Right renal pelvis (tissue), 4 donors: ENCODE measurements around the gene TMEM164. TPM values are rescaled to one million over a fixed set of nuclear protein-coding genes. Genes with fewer than 3 reads are reported as not detected.

Experiments used
- DNase-seq, 4 donors: peaks; one replicate each; pipeline ENCODE4 v3.0.0-alpha.2; 2013; ENCODE audit warnings: low read depth in 4 of 4, low spot score in 3 of 4, missing footprints in 1 of 4
- polyA plus RNA-seq, 4 donors: library from polyadenylated mRNA; unstranded; fragments of 120-200 nt; gene quantifications; one replicate each; pipeline ENCODE4 v1.2.1, GENCODE V29; 2013; ENCODE audit not compliant: insufficient read length in 4 of 4

TMEM164 gene
- polyA plus RNA-seq, 4 donors = 36.6 to 41.1 (median 40.1) TPM

GRCh38 chrX:110062919-110063318, 60.0 kb downstream of the TMEM164 start:
- DNase-seq = no peak

- DNase-seq = no peak
These were observed 63.7 kb downstream of the TMEM164 start for GRCh38 chrX:110066488-110067225.

GRCh38 chrX:110070970-110071369, 68.1 kb downstream of the TMEM164 start:
- no peak for DNase-seq

- DNase-seq = no peak
These were observed 78.4 kb downstream of the TMEM164 start for GRCh38 chrX:110081320-110081719.

GRCh38 chrX:110081740-110082139, 78.8 kb downstream of the TMEM164 start:
- no peak for DNase-seq

GRCh38 chrX:110082161-110082560, 79.2 kb downstream of the TMEM164 start:
- no peak for DNase-seq

- DNase-seq = no peak
These were observed 83.4 kb downstream of the TMEM164 start for GRCh38 chrX:110086162-110086915.

GRCh38 chrX:110086916-110087484, 84.1 kb downstream of the TMEM164 start:
- no peak for DNase-seq

GRCh38 chrX:110087485-110088356, 84.8 kb downstream of the TMEM164 start:
- no peak for DNase-seq

GRCh38 chrX:110089656-110090403, 86.9 kb downstream of the TMEM164 start:
- DNase-seq = no peak

- DNase-seq = no peak
These were observed 95.0 kb downstream of the TMEM164 start for GRCh38 chrX:110097920-110098319.

- no peak for DNase-seq
These were observed 100.4 kb downstream of the TMEM164 start for GRCh38 chrX:110103344-110103743.

GRCh38 chrX:110104078-110104477, 101.2 kb downstream of the TMEM164 start:
- DNase-seq = no peak

GRCh38 chrX:110108381-110108821, 105.5 kb downstream of the TMEM164 start:
- no peak for DNase-seq

- DNase-seq = no peak
These were observed 111.4 kb downstream of the TMEM164 start for GRCh38 chrX:110114260-110114776.

GRCh38 chrX:110116066-110116980, 113.4 kb downstream of the TMEM164 start:
- DNase-seq = no peak

- no peak for DNase-seq
These were observed 115.6 kb downstream of the TMEM164 start for GRCh38 chrX:110118530-110118929.

- DNase-seq = no peak
These were observed 116.6 kb downstream of the TMEM164 start for GRCh38 chrX:110119480-110119879.

GRCh38 chrX:110120025-110120424, 117.1 kb downstream of the TMEM164 start:
- no peak for DNase-seq
